Naive thymus-derived CD8-positive, alpha-beta T cell (primary cell): ENCODE data around the gene CRABP1. TPM values are rescaled to one million over a fixed set of nuclear protein-coding genes. Genes with fewer than 3 reads are reported as not detected.

ENCODE experiments used
- ATAC-seq, 2 donors: fragments of 150-1000 bp; cut with Tn5 transposase in 1 of 2; sonication (Bioruptor Pico), chemical (Tn5 transposase) in 1 of 2; 1 replicate in 1 of 2; 2 replicates in 1 of 2; pipeline ENCODE4 v1.10.0; 2021; ENCODE audit warnings: mild to moderate bottlenecking in 2 of 2, moderate library complexity in 2 of 2
- POLR2A ChIA-PET: fragments of 350-600 bp; sonication (Branson Sonifier 250); formaldehyde crosslinking; loops from one replicate; lab custom pipeline; 2021; ENCODE audit warnings: antibody characterized with exemption; lab: Charles Lee
- DNase-seq, 10 donors: peaks; one replicate each; pipeline versions ENCODE4 v3.0.0 to v3.0.0-alpha.2; 2020 to 2022
- H3K27ac Mint-ChIP-seq, 10 donors: one replicate each; pipeline ENCODE4 v1.8.0; 2020 to 2022; ENCODE audit warnings: mild to moderate bottlenecking in 10 of 10, mixed read lengths in 10 of 10, moderate library complexity in 4 of 10, inconsistent platforms in 1 of 10
- H3K27me3 Mint-ChIP-seq, 5 donors: one replicate each; pipeline ENCODE4 v1.8.0; 2021 to 2022; ENCODE audit warnings: mixed read lengths in 5 of 5
- H3K36me3 Mint-ChIP-seq, 3 donors: one replicate each; pipeline ENCODE4 v1.8.0; 2020 to 2022; ENCODE audit warnings: mixed read lengths in 3 of 3, mild to moderate bottlenecking in 2 of 3, inconsistent platforms in 1 of 3
- H3K4me1 Mint-ChIP-seq, 4 donors: one replicate each; pipeline ENCODE4 v1.8.0; 2021 to 2022; ENCODE audit warnings: mixed read lengths in 4 of 4
- H3K4me3 Mint-ChIP-seq, 10 donors: one replicate each; pipeline ENCODE4 v1.8.0; 2020 to 2022; ENCODE audit warnings: mild to moderate bottlenecking in 10 of 10, mixed read lengths in 10 of 10, moderate library complexity in 6 of 10, inconsistent platforms in 1 of 10
- H3K9me3 Mint-ChIP-seq, 9 donors: one replicate each; pipeline ENCODE4 v1.8.0; 2020 to 2022; ENCODE audit warnings: mixed read lengths in 9 of 9, mild to moderate bottlenecking in 3 of 9, inconsistent platforms in 1 of 9, moderate library complexity in 1 of 9
- polyA plus RNA-seq, 3 donors: library from polyadenylated mRNA; unstranded; fragments of 300-500 nt; fragmentation: Illumina TruSeq; gene quantifications; one replicate each; pipeline ENCODE4 v1.2.3, GENCODE V29; 2021
- total RNA-seq, 8 experiments: library from RNA in 2 of 8; stranded (reverse) in 2 of 8; gene quantifications; one replicate each; pipeline ENCODE4 v1.2.3 and lab custom pipeline; 2021 to 2026

Gene CRABP1
- total RNA-seq (not detected), polyA plus RNA-seq (not detected), total RNA-seq (lab: John Stamatoyannopoulos, UW) (0 reads per million in 6 experiments)

DNA sequence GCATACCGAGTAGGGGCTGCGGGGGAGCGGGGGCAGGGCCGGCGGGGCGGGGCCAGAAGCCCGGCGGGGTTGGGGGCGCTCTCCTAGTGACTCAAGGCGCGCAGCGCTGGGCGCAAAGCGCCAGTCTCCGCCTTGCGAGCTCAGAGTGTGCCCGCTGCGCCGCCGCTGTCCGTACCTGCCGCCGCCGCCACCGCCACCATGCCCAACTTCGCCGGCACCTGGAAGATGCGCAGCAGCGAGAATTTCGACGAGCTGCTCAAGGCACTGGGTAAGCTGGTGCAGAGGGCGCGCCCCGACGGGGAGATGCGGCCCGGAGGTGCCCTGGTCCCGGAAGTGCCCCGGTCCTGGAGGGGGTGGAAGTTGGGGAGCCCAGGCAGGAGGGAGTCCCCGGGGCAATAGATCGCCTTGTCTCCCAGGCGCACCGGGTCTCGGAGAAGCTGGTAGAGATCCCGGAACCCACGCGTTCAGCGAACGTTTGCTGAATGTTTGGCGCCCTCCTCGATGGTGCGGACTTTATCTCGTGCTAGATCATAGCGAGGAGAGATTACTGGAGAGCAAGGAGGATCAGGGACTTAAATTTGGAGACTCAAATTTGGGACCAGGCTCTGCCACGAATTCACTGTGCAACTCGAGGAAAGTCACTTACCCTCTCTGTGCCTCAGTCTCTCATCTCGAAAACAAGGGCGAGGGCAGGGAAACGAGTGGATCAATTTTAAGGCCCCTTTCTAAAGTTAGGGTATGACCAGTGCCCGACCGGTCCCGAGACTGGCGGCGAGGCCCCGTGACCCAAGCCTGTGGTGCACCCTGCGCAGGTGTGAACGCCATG is at the start of gene CRABP1:
Gene CRABP1 (plus strand): TSS at position 123 of the 826 bp plus-strand sequence. CDS start 76 bp downstream, at position 199.
- DNase-seq (peak in 1 of 10 donors; percentile 36), ATAC-seq (no peak)
- Mint-ChIP-seq H3K9me3 (peaks cover 0 to 2% (median 0%) of the 10 kb centered on the region in 9 donors), H3K27me3 (peaks cover 12 to 53% (median 23%) of the 10 kb centered on the region in 5 donors), H3K4me3 (peak within 1 kb of the TSS in 3 of 10 donors; percentile 10 to 33 (median 12)), H3K36me3 (no peaks in the 10 kb centered on the region), H3K27ac (no peak within 1 kb of the TSS), H3K4me1 (peaks cover 0 to 6% (median 0%) of the 10 kb centered on the region in 4 donors)
- POLR2A ChIA-PET: no interaction called here

- ATAC-seq (no peak), DNase-seq (no peak)
- H3K4me3 Mint-ChIP-seq: no peak overlapping the region
- no peaks in the 10 kb centered on the region for H3K27me3 Mint-ChIP-seq
- H3K9me3 Mint-ChIP-seq: no peaks in the 10 kb centered on the region
- POLR2A ChIA-PET: interaction anchor here (1.0 to 1.3 kb wide), 3 partner anchors 27 to 147 kb away, joined by 3 to 5 read pairs (median 4); partner anchors contain the start of genes DNAJA4 and IREB2
- H3K4me1 Mint-ChIP-seq: peaks cover 0 to 11% (median 5%) of the 10 kb centered on the region in 4 donors
- H3K36me3 Mint-ChIP-seq: peaks cover 4 to 85% (median 26%) of the 10 kb centered on the region in 3 donors
- no peak overlapping the region for H3K27ac Mint-ChIP-seq
These were observed 49.1 kb upstream of the CRABP1 start for GRCh38 chr15:78291052-78291451.

DNA sequence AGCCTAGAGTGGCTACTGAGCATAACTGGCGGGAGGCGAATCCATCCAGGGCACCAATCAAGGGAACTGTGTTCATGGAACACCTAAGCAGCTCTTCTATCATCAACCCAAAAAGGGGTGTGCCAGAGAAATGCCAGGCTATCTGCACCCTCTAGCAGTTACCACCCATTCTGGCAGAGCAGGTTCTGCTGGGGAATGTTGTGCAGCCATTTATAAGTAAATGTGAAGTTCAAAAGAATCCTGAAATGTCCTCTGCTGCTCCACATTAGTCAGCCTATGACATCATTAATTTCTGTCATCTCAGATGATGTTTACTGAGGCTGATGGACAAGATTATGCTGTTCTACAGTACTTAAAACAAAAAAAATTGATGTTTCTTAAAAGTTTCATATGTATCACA is 48.5 kb upstream of the CRABP1 start:
- DNase-seq (no peak), ATAC-seq (no peak)
- Mint-ChIP-seq H3K4me1 (peaks cover 0 to 11% (median 4%) of the 10 kb centered on the region in 4 donors), H3K9me3 (no peaks in the 10 kb centered on the region), H3K36me3 (peaks cover 4 to 79% (median 26%) of the 10 kb centered on the region in 3 donors), H3K4me3 (no peak overlapping the region), H3K27me3 (no peaks in the 10 kb centered on the region), H3K27ac (no peak overlapping the region)
- POLR2A ChIA-PET: interaction anchor here (1.2 kb wide), 1 partner anchor 146 kb away, joined by 5 read pairs; the partner anchor contains the start of gene IREB2

DNA sequence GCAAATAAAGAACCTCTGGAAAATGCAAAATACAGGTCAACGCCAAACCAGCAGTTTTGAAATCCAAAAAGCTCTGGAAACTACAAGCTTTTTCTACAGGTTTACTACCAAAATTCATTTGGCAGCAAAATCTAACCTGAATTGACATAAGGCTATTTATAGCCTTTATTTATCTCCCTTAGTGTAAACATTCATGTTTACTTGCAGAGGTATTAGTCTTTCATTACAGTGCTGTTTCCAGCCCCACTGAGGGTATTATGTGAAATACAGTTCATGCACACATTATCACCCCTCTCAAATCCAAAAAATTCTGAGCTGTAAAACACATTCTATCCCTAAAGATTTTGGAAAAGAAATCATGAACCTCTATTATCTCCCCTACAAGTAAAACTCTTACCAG is 47.9 kb upstream of the CRABP1 start:
- DNase-seq: no peak
- no peaks in the 10 kb centered on the region for H3K27me3 Mint-ChIP-seq
- no peak for ATAC-seq
- POLR2A ChIA-PET: interaction anchor here (1.0 to 1.7 kb wide), 2 partner anchors 13 to 146 kb away, joined by 3 to 4 read pairs; partner anchors contain the start of gene IREB2
- peaks cover 0 to 11% (median 8%) of the 10 kb centered on the region in 4 donors for H3K4me1 Mint-ChIP-seq
- H3K36me3 Mint-ChIP-seq: peaks cover 2 to 73% (median 26%) of the 10 kb centered on the region in 3 donors
- no peaks in the 10 kb centered on the region for H3K9me3 Mint-ChIP-seq
- no peak overlapping the region for H3K4me3 Mint-ChIP-seq
- H3K27ac Mint-ChIP-seq: no peak overlapping the region

- POLR2A ChIA-PET: interaction anchor here (0.6 to 2.5 kb wide), 17 partner anchors 12 to 1624 kb away, joined by 3 to 53 read pairs (median 4); partner anchors contain the start of genes DNAJA4, IDH3A, IREB2 and MORF4L1
- no peaks in the 10 kb centered on the region for H3K9me3 Mint-ChIP-seq
- peak; percentile 84 to 92 (median 90) for DNase-seq
- peaks cover 17 to 34% (median 25%) of the 10 kb centered on the region in 4 donors for H3K4me1 Mint-ChIP-seq
- H3K27me3 Mint-ChIP-seq: no peaks in the 10 kb centered on the region
- peaks cover 0 to 11% (median 9%) of the 10 kb centered on the region in 3 donors for H3K36me3 Mint-ChIP-seq
- ATAC-seq: peak; percentile 97
- peak within 1 kb of the TSS; percentile 88 to 98 (median 95) for H3K27ac Mint-ChIP-seq
- H3K4me3 Mint-ChIP-seq: peak within 1 kb of the TSS; percentile 91 to 98 (median 97)
These were observed 40.8 kb upstream of the CRABP1 start, which contains the start of gene SKIC8 for GRCh38 chr15:78299101-78299930. SKIC8 (minus strand) TSS chr15:78299609; CDS start chr15:78295686, 3,923 bp downstream.

DNA sequence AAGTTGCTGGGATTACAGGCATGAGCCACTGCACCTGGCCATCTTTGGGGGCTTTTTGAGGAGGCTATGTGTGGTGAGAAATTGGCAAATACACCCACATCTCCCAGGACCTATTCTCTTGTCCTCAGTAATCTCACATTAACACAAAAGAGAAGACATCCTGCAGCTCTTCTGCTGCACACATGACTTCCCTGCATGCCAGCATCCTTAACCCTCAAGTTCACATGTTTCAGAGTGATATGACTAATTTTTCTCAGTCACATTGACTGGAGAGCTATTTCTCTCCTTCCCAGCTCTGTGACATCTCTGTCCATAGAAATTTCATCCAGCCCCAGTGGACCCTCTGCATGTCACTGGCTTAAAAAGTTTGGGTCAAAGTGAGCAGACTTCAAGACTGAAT is 38.8 kb upstream of the CRABP1 start:
- Mint-ChIP-seq H3K9me3 (no peaks in the 10 kb centered on the region), H3K27me3 (peaks cover 0 to 5% (median 0%) of the 10 kb centered on the region in 5 donors), H3K27ac (peak overlapping the region in 4 of 10 donors; percentile 20 to 63 (median 44)), H3K4me1 (peaks cover 9 to 30% (median 24%) of the 10 kb centered on the region in 4 donors), H3K36me3 (no peaks in the 10 kb centered on the region), H3K4me3 (peak overlapping the region in 7 of 10 donors; percentile 1 to 79 (median 8))
- DNase-seq (no peak), ATAC-seq (no peak)
- POLR2A ChIA-PET: interaction anchor here (0.9 kb wide), 1 partner anchor 137 kb away, joined by 4 read pairs; the partner anchor contains the start of gene IREB2

- Mint-ChIP-seq H3K9me3 (no peaks in the 10 kb centered on the region), H3K4me1 (peaks cover 9 to 30% (median 23%) of the 10 kb centered on the region in 4 donors), H3K27ac (no peak overlapping the region), H3K4me3 (peak overlapping the region in 1 of 10 donors; percentile 5), H3K27me3 (peaks cover 0 to 6% (median 0%) of the 10 kb centered on the region in 5 donors), H3K36me3 (no peaks in the 10 kb centered on the region)
- ATAC-seq (no peak), DNase-seq (no peak)
- POLR2A ChIA-PET: interaction anchor here (0.9 kb wide), 1 partner anchor 136 kb away, joined by 4 read pairs; the partner anchor contains the start of gene IREB2
These were observed 38.3 kb upstream of the CRABP1 start for GRCh38 chr15:78301828-78302227.

DNA sequence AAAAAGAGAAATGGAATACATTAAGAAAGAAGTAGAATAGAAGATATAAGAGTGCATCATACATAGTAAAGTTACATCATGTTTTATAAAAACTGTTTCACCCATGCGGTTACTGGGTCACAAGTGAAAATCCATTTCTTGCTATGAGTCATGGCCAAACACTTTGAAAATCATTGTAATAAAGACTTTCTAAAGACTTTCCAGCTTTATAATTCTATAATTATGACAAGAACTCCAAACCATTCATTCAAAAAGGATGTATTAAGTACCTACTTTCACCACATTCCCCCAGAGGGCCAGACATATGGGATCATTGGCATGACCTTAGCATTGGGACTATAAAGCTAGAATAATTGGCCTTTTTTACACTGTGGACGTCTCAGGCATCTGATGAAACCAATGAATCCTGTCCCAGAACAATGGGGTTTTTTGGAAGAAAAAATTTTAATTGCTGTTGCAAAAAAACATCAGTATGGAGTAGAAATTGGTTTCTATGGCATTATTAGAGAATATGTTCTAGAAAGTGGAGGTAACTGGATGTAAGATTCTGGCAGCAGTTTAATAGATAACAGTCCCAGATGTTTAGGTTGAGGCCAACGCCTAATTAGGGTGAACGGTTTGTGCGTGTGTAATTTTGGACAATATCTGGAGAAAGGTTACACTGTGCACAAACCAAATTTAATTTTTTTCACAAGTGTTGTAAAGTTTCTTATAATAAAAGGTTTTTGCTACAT is 37.4 kb upstream of the CRABP1 start:
- DNase-seq (no peak), ATAC-seq (no peak)
- Mint-ChIP-seq H3K4me3 (no peak overlapping the region), H3K36me3 (no peaks in the 10 kb centered on the region), H3K4me1 (peaks cover 9 to 22% (median 19%) of the 10 kb centered on the region in 4 donors), H3K27me3 (peaks cover 0 to 12% (median under 1%) of the 10 kb centered on the region in 5 donors), H3K9me3 (no peaks in the 10 kb centered on the region), H3K27ac (no peak overlapping the region)
- POLR2A ChIA-PET: interaction anchor here (0.6 kb wide), 1 partner anchor 109 kb away, joined by 4 read pairs; no protein-coding TSS in a partner anchor

DNA sequence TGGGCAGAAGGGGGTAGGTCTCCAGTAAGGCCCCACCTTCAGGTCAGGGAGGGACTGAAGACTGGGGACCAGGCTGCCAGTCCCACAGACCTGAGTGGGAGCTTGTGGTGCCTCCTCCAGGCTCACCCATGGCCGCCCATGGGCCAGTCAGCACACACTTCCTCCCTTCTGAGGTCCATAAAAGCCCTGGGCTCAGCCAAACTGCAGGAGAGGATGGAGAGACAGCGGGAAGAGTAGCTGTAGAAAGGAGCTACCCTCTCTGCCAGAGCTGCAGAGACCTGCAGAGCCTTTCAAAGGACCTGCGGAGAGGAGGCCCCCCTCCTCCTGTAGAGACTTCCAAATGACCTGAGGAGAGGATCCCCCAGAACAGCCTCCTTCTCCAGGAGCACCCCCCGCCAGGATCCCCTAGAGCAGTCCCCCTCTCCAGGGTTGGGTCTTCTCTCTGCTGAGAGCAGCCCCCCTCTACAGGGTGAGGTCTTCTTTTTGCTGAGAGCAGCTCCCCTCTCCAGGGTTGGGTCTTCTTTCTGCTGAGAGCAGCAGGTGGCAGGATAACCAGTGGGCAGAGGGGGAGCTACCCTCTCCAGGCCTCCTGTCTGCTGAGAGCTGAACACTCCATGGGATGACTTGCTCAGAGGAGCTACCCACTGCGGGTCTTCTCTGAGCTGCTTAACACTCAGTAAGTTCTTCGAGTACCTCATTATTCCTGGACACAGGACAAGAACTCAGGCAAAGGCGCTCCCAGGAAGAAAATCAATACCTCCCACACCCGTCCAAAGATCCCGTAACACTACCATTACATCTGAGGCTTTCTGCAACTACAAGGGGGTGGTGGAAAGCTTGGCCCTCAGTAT is 35.7 kb upstream of the CRABP1 start:
- Mint-ChIP-seq H3K4me3 (no peak overlapping the region), H3K36me3 (no peaks in the 10 kb centered on the region), H3K27me3 (peaks cover 4 to 20% (median 9%) of the 10 kb centered on the region in 5 donors), H3K4me1 (peaks cover 1 to 6% (median 5%) of the 10 kb centered on the region in 4 donors), H3K9me3 (no peaks in the 10 kb centered on the region), H3K27ac (no peak overlapping the region)
- DNase-seq: no peak
- no peak for ATAC-seq
- POLR2A ChIA-PET: no interaction called here

GRCh38 chr15:78306176-78306774 is 33.9 kb upstream of the CRABP1 start:
- ATAC-seq: no peak
- Mint-ChIP-seq H3K4me3 (no peak overlapping the region), H3K27ac (no peak overlapping the region), H3K27me3 (peaks cover 4 to 20% (median 12%) of the 10 kb centered on the region in 5 donors), H3K9me3 (no peaks in the 10 kb centered on the region), H3K4me1 (no peaks in the 10 kb centered on the region), H3K36me3 (no peaks in the 10 kb centered on the region)
- POLR2A ChIA-PET: no interaction called here
- DNase-seq: no peak
